Skeletal muscle cell (primary cell): ENCODE results near the gene ACAT2.
"Not testable (repeated sequence)": the region's sequence is repeated elsewhere in the genome, so short reads cannot be mapped to it uniquely, and the experiment has no call there.

Source experiments
- DNase-seq: peaks from one replicate; pipeline ENCODE4 v3.0.0-alpha.2; 2010; ENCODE audit warnings: low read depth
- H3K4me3 ChIP-seq: 2 replicates; pipeline ENCODE4 v1.5.1; 2011; ENCODE audit warnings: low read depth, mild to moderate bottlenecking, control low read depth, low read length, moderate library complexity

The ACAT2 gene

GRCh38 chr6:159760602-159761057, 1.2 kb upstream of the ACAT2 start:
- peak overlapping the region; percentile 83 for H3K4me3 ChIP-seq
- peak; percentile 31 for DNase-seq

- DNase-seq: no peak
Observed at GRCh38 chr6:159761129-159761872, 544 bp upstream of the ACAT2 start.

GRCh38 chr6:159762681-159763293, 942 bp downstream of the ACAT2 start:
- no peak for DNase-seq

More at GRCh38 chr6:159761129-159761872, 544 bp upstream of the ACAT2 start:
- peak overlapping the region; percentile 83 for H3K4me3 ChIP-seq

GRCh38 chr6:159766906-159767305, 5.1 kb downstream of the ACAT2 start:
- DNase-seq: no peak
- no peak overlapping the region for H3K4me3 ChIP-seq

More at GRCh38 chr6:159762681-159763293, 942 bp downstream of the ACAT2 start:
- peak overlapping the region; percentile 83 for H3K4me3 ChIP-seq

GRCh38 chr6:159769470-159769869, 7.6 kb downstream of the ACAT2 start:
- no peak overlapping the region for H3K4me3 ChIP-seq
- DNase-seq: no peak

GRCh38 chr6:159772196-159772595, 10.4 kb downstream of the ACAT2 start:
- DNase-seq: no peak
- no peak overlapping the region for H3K4me3 ChIP-seq

- H3K4me3 ChIP-seq: no peak overlapping the region
- DNase-seq: no peak
Observed at GRCh38 chr6:159777240-159777904, 15.5 kb downstream of the ACAT2 start.

- no peak overlapping the region for H3K4me3 ChIP-seq
- DNase-seq: no peak
Observed at GRCh38 chr6:159778131-159778530, 16.3 kb downstream of the ACAT2 start.

- no peak overlapping the region for H3K4me3 ChIP-seq
- DNase-seq: no peak
Observed at GRCh38 chr6:159778542-159779103, 16.8 kb downstream of the ACAT2 start.

- H3K4me3 ChIP-seq: peak overlapping the region; percentile 90
- no peak for DNase-seq
Observed at GRCh38 chr6:159788276-159788675, 26.4 kb downstream of the ACAT2 start.

GRCh38 chr6:159788753-159789376, 27.0 kb downstream of the ACAT2 start:
- H3K4me3 ChIP-seq: peak overlapping the region; percentile 90
- DNase-seq: no peak

- DNase-seq: peak; percentile 98
- H3K4me3 ChIP-seq: peak within 1 kb of the TSS; percentile 90
Observed at GRCh38 chr6:159789377-159790148, 27.7 kb downstream of the ACAT2 start, which contains the start of gene TCP1. TCP1 (minus strand) TSS chr6:159789602; CDS start chr6:159789468, 134 bp downstream.

GRCh38 chr6:159790149-159790955, 28.5 kb downstream of the ACAT2 start, which contains the start of gene MRPL18:
MRPL18 (plus strand) TSS chr6:159790467; CDS start chr6:159790588, 121 bp downstream.
- DNase-seq: peak; percentile 95
- H3K4me3 ChIP-seq: peak within 1 kb of the TSS; percentile 90

- peak overlapping the region; percentile 90 for H3K4me3 ChIP-seq
- DNase-seq: no peak
Observed at GRCh38 chr6:159790956-159791598, 29.2 kb downstream of the ACAT2 start.

- H3K4me3 ChIP-seq, DNase-seq: not testable (repeated sequence)
Observed at GRCh38 chr6:159794976-159795375, 33.1 kb downstream of the ACAT2 start.

- DNase-seq: no peak
- H3K4me3 ChIP-seq: no peak overlapping the region
Observed at GRCh38 chr6:159797554-159797953, 35.7 kb downstream of the ACAT2 start.

GRCh38 chr6:159800141-159800865, 38.5 kb downstream of the ACAT2 start, which contains the start of gene PNLDC1:
PNLDC1 (plus strand) TSS chr6:159800276; CDS start chr6:159800308, 32 bp downstream.
- H3K4me3 ChIP-seq: no peak within 1 kb of the TSS
- no peak for DNase-seq
